GM12801 (cell line): Measurements from ENCODE around the gene PDSS2.

ENCODE experiments used
- CTCF ChIP-seq: IDR thresholded peaks from one replicate; pipeline ENCODE4 v1.5.1; 2011; ENCODE audit warnings: control low read depth; ENCODE audit not compliant: insufficient read length; ENCODE audit errors: extremely low read depth

PDSS2 gene

DNA sequence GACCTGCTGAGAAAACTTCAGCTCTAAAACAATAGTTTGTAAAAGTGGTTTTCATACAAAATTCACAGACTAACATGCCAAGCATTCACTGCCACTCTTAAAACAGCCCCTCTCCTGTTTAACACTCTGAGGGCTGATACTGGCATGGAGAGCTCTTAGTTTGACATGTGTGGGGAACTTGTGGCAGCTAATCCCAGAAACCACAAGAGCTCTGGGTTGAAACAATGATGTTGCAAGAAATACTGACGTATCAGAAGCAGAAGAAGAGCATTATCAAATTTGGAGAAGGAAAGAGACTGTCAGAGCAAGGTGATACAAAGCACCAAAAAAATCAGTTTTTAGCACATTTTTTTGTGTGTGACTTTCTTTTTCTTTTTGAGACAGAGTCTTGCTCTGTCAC, 349.2 kb downstream of the PDSS2 start:
- TF ChIP-seq CTCF, result no peak

- TF ChIP-seq CTCF, result no peak
Measured at GRCh38 chr6:107108201-107108890, 351.0 kb downstream of the PDSS2 start.

GRCh38 chr6:107107791-107108190, 351.6 kb downstream of the PDSS2 start:
- TF ChIP-seq CTCF, result no peak

- TF ChIP-seq CTCF, result no peak
Measured at GRCh38 chr6:107106165-107106564, 353.2 kb downstream of the PDSS2 start.

DNA sequence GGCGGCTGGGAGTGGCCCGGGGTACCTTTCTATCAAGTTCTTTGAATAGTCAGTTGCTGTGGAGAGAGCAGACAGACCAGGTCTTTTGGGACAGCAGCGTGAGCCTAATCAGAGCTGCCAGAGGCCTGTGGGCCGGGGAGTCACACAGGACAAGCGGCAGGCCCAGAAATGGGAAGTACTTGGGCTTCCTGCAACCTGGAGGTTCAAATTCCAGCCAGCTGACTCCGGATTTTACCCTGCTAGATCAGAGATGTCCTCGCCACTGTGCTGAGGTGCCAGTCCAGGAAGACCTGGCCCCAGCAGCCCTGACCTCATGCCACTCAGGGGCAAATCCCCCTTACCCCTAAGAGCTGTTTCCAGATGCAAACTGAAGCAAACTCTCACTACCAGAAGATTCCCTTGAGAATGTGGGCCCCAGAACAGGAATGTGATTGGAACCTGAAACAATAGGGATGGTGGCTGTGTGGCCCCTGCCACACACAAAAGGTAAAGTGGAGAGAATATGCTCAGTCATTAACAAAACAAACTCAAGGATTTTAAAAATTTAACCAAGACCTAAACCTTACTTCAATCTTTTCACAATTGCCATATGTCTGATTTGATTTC, 353.8 kb downstream of the PDSS2 start:
- no peak for TF ChIP-seq CTCF

GRCh38 chr6:107103082-107103481, 356.3 kb downstream of the PDSS2 start:
- TF ChIP-seq CTCF, result no peak
